Spleen (tissue), 11 donors: ENCODE data around the gene CNTNAP2. TPM values are rescaled to one million over a fixed set of nuclear protein-coding genes. Genes with fewer than 3 reads are reported as not detected.

Experiments used
- DNase-seq: peaks from one replicate; pipeline ENCODE4 v3.0.0-alpha.2; 2020
- H3K27ac ChIP-seq, 8 donors: fragments of 200-600 bp; sonication (generic) in 7 of 8; 1 replicate in 4 of 8; 2 replicates in 4 of 8; pipeline versions ENCODE4 v1.5.0 to v1.8.0; 2016 to 2021; ENCODE audit warnings: inconsistent platforms in 4 of 8, mild to moderate bottlenecking in 4 of 8, moderate library complexity in 1 of 8
- H3K27me3 ChIP-seq, 7 donors: fragments of 200-600 bp; sonication (generic) in 6 of 7; replicated peaks in 1 of 7; 1 replicate in 4 of 7; 2 replicates in 3 of 7; pipeline versions ENCODE4 v1.5.0 to v1.8.0; 2016 to 2021; ENCODE audit warnings: inconsistent platforms in 3 of 7, mild to moderate bottlenecking in 1 of 7
- H3K36me3 ChIP-seq, 6 donors: fragments of 200-600 bp; sonication (generic) in 5 of 6; 1 replicate in 4 of 6; 2 replicates in 2 of 6; pipeline versions ENCODE4 v1.5.0 to v1.8.0; 2016 to 2021; ENCODE audit warnings: inconsistent platforms in 2 of 6
- H3K4me1 ChIP-seq, 6 donors: fragments of 200-600 bp; sonication (generic) in 5 of 6; 1 replicate in 3 of 6; 2 replicates in 3 of 6; pipeline versions ENCODE4 v1.5.0 to v1.8.0; 2016 to 2021; ENCODE audit warnings: inconsistent platforms in 3 of 6
- H3K4me3 ChIP-seq, 8 donors: fragments of 200-600 bp; sonication (generic) in 7 of 8; 1 replicate in 4 of 8; 2 replicates in 4 of 8; pipeline versions ENCODE4 v1.5.0 to v1.8.0; 2016 to 2021; ENCODE audit warnings: inconsistent platforms in 4 of 8, mild to moderate bottlenecking in 4 of 8, moderate library complexity in 2 of 8
- H3K9me3 ChIP-seq, 8 donors: fragments of 200-600 bp; sonication (generic) in 7 of 8; 1 replicate in 4 of 8; 2 replicates in 4 of 8; pipeline versions ENCODE4 v1.5.0 to v1.8.0; 2016 to 2021; ENCODE audit warnings: inconsistent platforms in 4 of 8
- CTCF ChIP-seq, 11 experiments: fragments of 200-600 bp in 7 of 11; fragments of 450-650 bp in 4 of 11; sonication (generic) in 4 of 11; IDR thresholded peaks in 8 of 11; conservative IDR thresholded peaks in 3 of 11; 1 replicate in 7 of 11; 2 replicates in 4 of 11; pipeline versions ENCODE4 v1.4.0 to v1.8.0; 2016 to 2021; ENCODE audit warnings: antibody characterized with exemption in 11 of 11, inconsistent platforms in 4 of 11, mild to moderate bottlenecking in 1 of 11
- POLR2A ChIP-seq, 3 donors: fragments of 450-650 bp; IDR thresholded peaks; one replicate each; pipeline ENCODE4 v1.5.1; 2017; ENCODE audit warnings: antibody characterized with exemption in 3 of 3, mild to moderate bottlenecking in 1 of 3
- POLR2AphosphoS5 ChIP-seq, 3 donors: sonication (generic); formaldehyde crosslinking; IDR thresholded peaks; one replicate each; pipeline ENCODE4 v1.5.1; 2017; ENCODE audit warnings: antibody characterized with exemption in 3 of 3
- WGBS, 5 donors: extraction: QIAGEN DNeasy Blood & Tissue Kit in 3 of 5; methylation state at CpG; one replicate each; pipeline versions ENCODE4 v1.1.5 to v1.1.7; 2013 to 2018; 5-methylcytosine and 5-hydroxymethylcytosine counted together
- intact Hi-C: fragments of 100-400 bp; cut with DNase I; formaldehyde crosslinking; loops from one replicate; pipeline ENCODE4 v1.15.0; 2023; ENCODE audit warnings: low total_unique reads
- polyA plus RNA-seq, 3 donors: library from polyadenylated mRNA; stranded (reverse); fragments of 200-250 nt; gene quantifications; one replicate each; pipeline ENCODE4 v1.2.1, GENCODE V29; 2013
- total RNA-seq, 7 donors: library from RNA; depleted of rRNA in 3 of 7; stranded (reverse); fragments of >200 nt in 3 of 7; fragmentation: NEBNext Ultra II Directional in 4 of 7; extraction: Animal tissue kit (Norgen Biotek cat#: 25700) in 4 of 7; gene quantifications; one replicate each; pipeline versions ENCODE4 v1.1.0 to v1.2.1, GENCODE V29; 2016 to 2021
- donor health status: healthy with polysubstance abuse.
- donor health status: DM: no; HTN: no; CAD: no; lungs with moderate emphysema.
- donor health status: DM: no; HTN: no; CAD: no.
- donor health status: Bipolar disorder and iron deficiency.
- donor health status: healthy.
- donor health status: DM: no; HTN: no; CAD: no.
- donor health status: DM: yes; HTN: yes; CAD: no.

The CNTNAP2 gene
- total and polyA plus RNA-seq, 10 donors: 0.13 to 2.0 (median 0.82) TPM

- H3K4me3 ChIP-seq: no peak overlapping the region
- H3K27me3 ChIP-seq: no peaks in the 10 kb centered on the region
- TF ChIP-seq POLR2AphosphoS5 (IDR thresholded peaks at IDR 0.05): no peak
- H3K4me1 ChIP-seq: no peaks in the 10 kb centered on the region
- H3K9me3 ChIP-seq: peaks cover 0 to 11% (median 0%) of the 10 kb centered on the region in 8 donors
- intact Hi-C loops: no loop called here
- H3K36me3 ChIP-seq: no peaks in the 10 kb centered on the region
- WGBS, 5 donors: 66 to 84% (median 78%) methylated on average over 4 of the region's 4 CpGs
- no peak for DNase-seq
- H3K27ac ChIP-seq: no peak overlapping the region
These were observed 98.2 kb downstream of the CNTNAP2 start for GRCh38 chr7:146214842-146215241.

DNA sequence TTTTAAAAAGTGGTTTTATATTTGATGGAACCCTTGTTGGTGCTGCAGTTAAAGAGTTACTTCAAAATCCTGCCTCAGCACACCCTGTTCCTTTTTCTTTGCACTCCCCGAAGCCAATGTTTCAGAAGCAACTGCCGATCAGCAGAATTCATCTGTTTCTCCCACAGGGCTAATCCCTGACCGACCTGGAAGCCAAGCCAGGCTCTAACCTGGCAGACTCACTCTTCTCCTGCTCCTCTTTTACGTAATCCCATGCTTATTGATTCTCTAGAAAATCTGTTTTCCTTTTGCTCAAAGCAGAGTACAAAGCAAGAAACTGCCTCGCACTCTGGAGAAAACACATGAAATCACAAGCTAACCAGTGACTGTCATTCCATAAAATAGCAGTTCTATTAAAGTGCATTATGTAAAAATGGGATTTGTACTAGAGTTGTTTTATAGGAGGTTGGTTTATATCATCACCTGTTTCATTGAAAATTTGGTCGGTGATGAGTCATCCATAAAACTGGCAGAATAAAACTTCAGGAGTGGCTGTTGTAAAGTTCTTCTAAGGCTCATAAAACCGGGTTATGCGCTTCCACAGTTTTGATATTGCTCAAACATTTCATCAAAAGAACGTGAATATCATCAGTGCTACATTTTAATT, 99.9 kb downstream of the CNTNAP2 start:
- no peak for TF ChIP-seq POLR2A (IDR thresholded peaks at IDR 0.05)
- no peak for TF ChIP-seq CTCF (IDR thresholded peaks at IDR 0.05 in 8 of 11, conservative IDR thresholded peaks at IDR 0.05 in 3 of 11)
- TF ChIP-seq POLR2AphosphoS5 (IDR thresholded peaks at IDR 0.05): no peak
- no peak for DNase-seq
- H3K27me3 ChIP-seq: no peaks in the 10 kb centered on the region
- WGBS, 5 donors: 74 to 80% (median 77%) methylated on average over 9 of the region's 9 CpGs
- peaks cover 0 to 11% (median 0%) of the 10 kb centered on the region in 8 donors for H3K9me3 ChIP-seq
- H3K4me1 ChIP-seq: no peaks in the 10 kb centered on the region
- intact Hi-C loops: no loop called here
- H3K36me3 ChIP-seq: no peaks in the 10 kb centered on the region
- H3K27ac ChIP-seq: no peak overlapping the region
- H3K4me3 ChIP-seq: no peak overlapping the region

GRCh38 chr7:146223851-146224250, 107.2 kb downstream of the CNTNAP2 start:
- DNase-seq: no peak
- no peaks in the 10 kb centered on the region for H3K4me1 ChIP-seq

DNA sequence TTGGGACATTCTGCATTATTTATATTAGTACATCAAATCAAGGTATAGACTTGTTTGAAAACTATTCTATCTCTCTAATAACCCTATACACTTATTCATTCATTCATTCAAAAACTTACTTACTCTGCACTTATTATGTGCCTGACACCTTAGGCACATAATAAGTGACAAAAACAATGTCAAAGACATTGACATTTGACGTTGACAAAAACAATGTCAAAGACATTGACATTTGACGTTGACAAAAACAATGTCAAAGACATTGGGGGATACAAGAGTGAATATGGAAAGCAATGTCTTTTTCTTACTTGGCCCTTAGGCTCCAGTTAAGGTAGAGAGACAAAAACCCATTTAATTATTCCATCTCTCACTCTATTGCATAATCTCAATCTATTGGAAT, 116.0 kb downstream of the CNTNAP2 start:
- Histone ChIP-seq H3K9me3 (peaks cover 0 to 6% (median 1%) of the 10 kb centered on the region in 8 donors), H3K27me3 (no peaks in the 10 kb centered on the region), H3K27ac (no peak overlapping the region), H3K36me3 (no peaks in the 10 kb centered on the region), H3K4me3 (no peak overlapping the region), H3K4me1 (no peaks in the 10 kb centered on the region)
- TF ChIP-seq POLR2A (IDR thresholded peaks at IDR 0.05): no peak
- TF ChIP-seq POLR2AphosphoS5 (IDR thresholded peaks at IDR 0.05): no peak
- no peak for TF ChIP-seq CTCF (IDR thresholded peaks at IDR 0.05 in 8 of 11, conservative IDR thresholded peaks at IDR 0.05 in 3 of 11)
- intact Hi-C loops: no loop called here
- no peak for DNase-seq
- 79 to 90% (median 85%) methylated on average over 2 of the region's 2 CpGs for WGBS, 5 donors

More at GRCh38 chr7:146223851-146224250, 107.2 kb downstream of the CNTNAP2 start:
- intact Hi-C loops: no loop called here
- 76 to 95% (median 90%) methylated on average over 1 of the region's 1 CpG for WGBS, 5 donors
- peaks cover 0 to 3% (median 0%) of the 10 kb centered on the region in 8 donors for H3K9me3 ChIP-seq
- H3K36me3 ChIP-seq: no peaks in the 10 kb centered on the region
- no peak overlapping the region for H3K4me3 ChIP-seq
- H3K27me3 ChIP-seq: no peaks in the 10 kb centered on the region
- H3K27ac ChIP-seq: no peak overlapping the region
- no peak for TF ChIP-seq POLR2A (IDR thresholded peaks at IDR 0.05)
- TF ChIP-seq POLR2AphosphoS5 (IDR thresholded peaks at IDR 0.05): no peak
- TF ChIP-seq CTCF (IDR thresholded peaks at IDR 0.05 in 8 of 11, conservative IDR thresholded peaks at IDR 0.05 in 3 of 11): no peak
